K562 (cell line): ENCODE results near the gene TMEM89. TPM values are rescaled to one million over a fixed set of nuclear protein-coding genes. Genes with fewer than 3 reads are reported as not detected.

Experiments
- ATF7 ChIP-seq: fragments of 450-650 bp; IDR thresholded peaks from 2 replicates; pipeline ENCODE4 v1.7.1; 2014; ENCODE audit warnings: mild to moderate bottlenecking, moderate library complexity
- BDP1 ChIP-seq: IDR thresholded peaks from 3 replicates; pipeline ENCODE4 v1.6.1; 2011; ENCODE audit not compliant: insufficient read length, insufficient read depth
- C11orf30 ChIP-seq: fragments of 450-650 bp; IDR thresholded peaks from 2 replicates; pipeline ENCODE4 v1.6.1; 2016; ENCODE audit warnings: low read depth, mild to moderate bottlenecking
- CHD2 ChIP-seq: IDR thresholded peaks from 2 replicates; pipeline ENCODE4 v1.6.1; 2011; ENCODE audit warnings: low read depth, low read length
- CXXC5 ChIP-seq: fragments of 250-450 bp; sonication (Bioruptor Pico); IDR thresholded peaks from 2 replicates; pipeline ENCODE4 v1.8.0; 2022; ENCODE audit warnings: inconsistent platforms, mild to moderate bottlenecking, moderate library complexity
- GABPA ChIP-seq: fragments of 200-800 bp; sonication (Bioruptor generic); conservative IDR thresholded peaks from 2 replicates; pipeline ENCODE4 v1.6.1; 2016; ENCODE audit warnings: low read depth, missing genetic modification characterization, missing compliant biosample characterization
- HNRNPLL ChIP-seq: fragments of 200-400 bp; formaldehyde crosslinking; IDR thresholded peaks from 2 replicates; pipeline ENCODE4 v1.6.1; 2017; ENCODE audit warnings: low read length, low read depth, mild to moderate bottlenecking; ENCODE audit not compliant: poor library complexity, severe bottlenecking
- KHSRP ChIP-seq: fragments of 450-650 bp; IDR thresholded peaks from 2 replicates; pipeline ENCODE4 v1.6.1; 2017
- MAFK ChIP-seq: IDR thresholded peaks from 2 replicates; pipeline ENCODE4 v1.6.1; 2011; ENCODE audit warnings: low read length, improper control_type of control experiment
- NFATC3 ChIP-seq: fragments of 450-650 bp; IDR thresholded peaks from 2 replicates; pipeline ENCODE4 v1.6.1; 2017; ENCODE audit warnings: mild to moderate bottlenecking
- SREBF2 ChIP-seq: sonication (generic); formaldehyde crosslinking; IDR thresholded peaks from 2 replicates; pipeline ENCODE4 v1.4.0; 2020; ENCODE audit warnings: mild to moderate bottlenecking, missing genetic modification reagents
- STAT5A ChIP-seq: IDR thresholded peaks from 2 replicates; pipeline ENCODE4 v1.6.1; 2012; ENCODE audit warnings: low read length, inconsistent platforms, borderline replicate concordance
- ZC3H4 ChIP-seq: sonication (generic); formaldehyde crosslinking; IDR thresholded peaks from 2 replicates; pipeline ENCODE4 v1.9.0; 2021; ENCODE audit warnings: missing genetic modification reagents, borderline replicate concordance
- ZC3H8 ChIP-seq: fragments of 450-650 bp; IDR thresholded peaks from 2 replicates; pipeline ENCODE4 v1.6.1; 2017
- ZNF445 ChIP-seq: fragments of 250-450 bp; sonication (Bioruptor Pico); IDR thresholded peaks from 2 replicates; pipeline ENCODE4 v1.4.0; 2020; ENCODE audit warnings: low read depth, mild to moderate bottlenecking, moderate library complexity
- ZNF551 ChIP-seq: fragments of 250-450 bp; sonication (Bioruptor Pico); IDR thresholded peaks from 2 replicates; pipeline ENCODE4 v1.5.0; 2021; ENCODE audit warnings: mild to moderate bottlenecking, moderate library complexity
- polyA plus RNA-seq, 8 experiments: library from polyadenylated mRNA; depleted of rRNA in 4 of 8; stranded (reverse) in 5 of 8; unstranded in 3 of 8; fragments of >200 nt; fragmentation: Nextera tagmentation in 2 of 8; fragmentation: Illumina TruSeq in 1 of 8; extraction: Ambion mirVana in 2 of 8; extraction: Trizol in 1 of 8; gene quantifications; 2 replicates each; pipeline versions ENCODE4 v1.2.1 to v1.2.3, GENCODE V29; 2011 to 2014; ENCODE audit warnings: inconsistent platforms in 1 of 8, missing spikeins in 1 of 8
- total RNA-seq, 7 experiments: library from RNA; depleted of rRNA in 6 of 7; stranded (reverse); fragments of >200 nt in 6 of 7; fragmentation: Illumina TruSeq in 2 of 7; extraction: Trizol in 2 of 7; gene quantifications; 2 replicates each; pipeline versions ENCODE4 v1.2.1 to v1.2.3, GENCODE V29; 2011 to 2021; ENCODE audit warnings: low replicate concordance in 1 of 7
- TF ChIP-seq, protein P1 (sequence below), 3 experiments: fragments of 200-800 bp in 1 of 3; fragments of 250-450 bp in 1 of 3; fragments of 450-650 bp in 1 of 3; sonication (Bioruptor Pico) in 1 of 3; sonication (Bioruptor generic) in 1 of 3; formaldehyde crosslinking in 1 of 3; IDR thresholded peaks; 2 replicates each; pipeline versions ENCODE4 v1.6.1 to v1.8.0; 2016 to 2022; ENCODE audit warnings: mild to moderate bottlenecking in 2 of 3, missing genetic modification characterization in 2 of 3, missing compliant biosample characterization in 1 of 3, moderate library complexity in 1 of 3
- TF ChIP-seq, protein P2 (sequence below): sonication (generic); formaldehyde crosslinking; IDR thresholded peaks from 2 replicates; pipeline ENCODE4 v1.8.1; 2023; ENCODE audit warnings: missing genetic modification reagents, mild to moderate bottlenecking, borderline replicate concordance
- TF ChIP-seq, protein P3 (sequence below), 2 experiments: fragments of 200-800 bp in 1 of 2; sonication (Bioruptor generic) in 1 of 2; sonication (generic) in 1 of 2; formaldehyde crosslinking in 1 of 2; IDR thresholded peaks in 1 of 2; conservative IDR thresholded peaks in 1 of 2; 2 replicates each; pipeline versions ENCODE4 v1.5.0 to v1.6.1; 2016 to 2020; ENCODE audit warnings: missing compliant biosample characterization in 1 of 2, missing genetic modification characterization in 1 of 2, missing genetic modification reagents in 1 of 2

The TMEM89 gene
- total and polyA plus RNA-seq, 9 of the 15 experiments (the other 6 are each of a cell fraction or from before 2014, with no cell fraction given) = not detected

DNA sequence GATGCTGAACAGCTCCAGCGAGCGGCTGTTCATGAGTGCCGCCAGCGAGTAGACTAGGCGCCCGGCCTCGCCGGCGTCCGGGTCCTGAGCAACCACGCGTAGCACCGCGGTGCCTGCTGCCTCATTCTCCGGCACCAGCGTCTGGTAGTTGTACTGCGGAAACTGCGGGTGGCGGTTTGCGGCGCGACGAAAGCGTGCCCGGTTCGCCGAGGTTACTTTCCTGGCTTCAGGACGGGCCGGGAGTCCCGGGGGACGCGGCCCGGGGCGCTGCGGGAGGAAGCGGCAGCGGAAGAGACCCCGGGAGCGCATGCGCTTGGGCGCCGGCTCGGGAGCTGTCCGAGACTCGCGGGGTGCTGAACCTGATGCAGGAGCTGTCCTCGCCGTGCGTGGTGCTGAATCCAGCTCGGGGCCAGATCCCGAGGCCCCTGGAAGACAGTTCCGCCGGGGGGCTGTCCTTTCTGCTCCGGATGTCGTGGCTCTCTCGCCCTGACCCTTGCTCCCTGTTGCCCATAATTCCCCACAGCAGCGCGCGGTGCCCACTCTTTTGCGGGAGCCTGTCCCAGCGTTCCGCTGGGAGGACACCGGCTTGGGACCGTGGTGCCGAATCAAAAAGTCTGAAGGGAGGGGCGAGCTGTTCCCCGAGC, 40.1 kb upstream of the TMEM89 start (continued):
- TF ChIP-seq, protein P1, sequence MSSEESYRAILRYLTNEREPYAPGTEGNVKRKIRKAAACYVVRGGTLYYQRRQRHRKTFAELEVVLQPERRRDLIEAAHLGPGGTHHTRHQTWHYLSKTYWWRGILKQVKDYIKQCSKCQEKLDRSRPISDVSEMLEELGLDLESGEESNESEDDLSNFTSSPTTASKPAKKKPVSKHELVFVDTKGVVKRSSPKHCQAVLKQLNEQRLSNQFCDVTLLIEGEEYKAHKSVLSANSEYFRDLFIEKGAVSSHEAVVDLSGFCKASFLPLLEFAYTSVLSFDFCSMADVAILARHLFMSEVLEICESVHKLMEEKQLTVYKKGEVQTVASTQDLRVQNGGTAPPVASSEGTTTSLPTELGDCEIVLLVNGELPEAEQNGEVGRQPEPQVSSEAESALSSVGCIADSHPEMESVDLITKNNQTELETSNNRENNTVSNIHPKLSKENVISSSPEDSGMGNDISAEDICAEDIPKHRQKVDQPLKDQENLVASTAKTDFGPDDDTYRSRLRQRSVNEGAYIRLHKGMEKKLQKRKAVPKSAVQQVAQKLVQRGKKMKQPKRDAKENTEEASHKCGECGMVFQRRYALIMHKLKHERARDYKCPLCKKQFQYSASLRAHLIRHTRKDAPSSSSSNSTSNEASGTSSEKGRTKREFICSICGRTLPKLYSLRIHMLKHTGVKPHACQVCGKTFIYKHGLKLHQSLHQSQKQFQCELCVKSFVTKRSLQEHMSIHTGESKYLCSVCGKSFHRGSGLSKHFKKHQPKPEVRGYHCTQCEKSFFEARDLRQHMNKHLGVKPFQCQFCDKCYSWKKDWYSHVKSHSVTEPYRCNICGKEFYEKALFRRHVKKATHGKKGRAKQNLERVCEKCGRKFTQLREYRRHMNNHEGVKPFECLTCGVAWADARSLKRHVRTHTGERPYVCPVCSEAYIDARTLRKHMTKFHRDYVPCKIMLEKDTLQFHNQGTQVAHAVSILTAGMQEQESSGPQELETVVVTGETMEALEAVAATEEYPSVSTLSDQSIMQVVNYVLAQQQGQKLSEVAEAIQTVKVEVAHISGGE (CRISPR knock-in tag; IDR thresholded peaks at IDR 0.05) = peak in 1 of 3 experiments; percentile 81; a peak in 2 of 6 replicates
- TF ChIP-seq C11orf30 (no peak), STAT5A (no peak; the same call in 1 of the 2 replicates), KHSRP (no peak), ZC3H4 (CRISPR knock-in tag) (no peak), CHD2 (no peak), HNRNPLL (peak; percentile 32), ZC3H8 (no peak), ZNF445 (CRISPR knock-in tag) (no peak), CXXC5 (CRISPR knock-in tag) (peak; percentile 91), SREBF2 (peak; percentile 98; the same call in 1 of the 2 replicates), NFATC3 (no peak), GABPA (tag) (no peak; the same call in 1 of the 2 replicates), ATF7 (0 out of 2 replicates have a peak, but pooled peaks have one; percentile 23), MAFK (no peak), ZNF551 (CRISPR knock-in tag) (no peak), BDP1 (no peak)
- TF ChIP-seq, protein P2, sequence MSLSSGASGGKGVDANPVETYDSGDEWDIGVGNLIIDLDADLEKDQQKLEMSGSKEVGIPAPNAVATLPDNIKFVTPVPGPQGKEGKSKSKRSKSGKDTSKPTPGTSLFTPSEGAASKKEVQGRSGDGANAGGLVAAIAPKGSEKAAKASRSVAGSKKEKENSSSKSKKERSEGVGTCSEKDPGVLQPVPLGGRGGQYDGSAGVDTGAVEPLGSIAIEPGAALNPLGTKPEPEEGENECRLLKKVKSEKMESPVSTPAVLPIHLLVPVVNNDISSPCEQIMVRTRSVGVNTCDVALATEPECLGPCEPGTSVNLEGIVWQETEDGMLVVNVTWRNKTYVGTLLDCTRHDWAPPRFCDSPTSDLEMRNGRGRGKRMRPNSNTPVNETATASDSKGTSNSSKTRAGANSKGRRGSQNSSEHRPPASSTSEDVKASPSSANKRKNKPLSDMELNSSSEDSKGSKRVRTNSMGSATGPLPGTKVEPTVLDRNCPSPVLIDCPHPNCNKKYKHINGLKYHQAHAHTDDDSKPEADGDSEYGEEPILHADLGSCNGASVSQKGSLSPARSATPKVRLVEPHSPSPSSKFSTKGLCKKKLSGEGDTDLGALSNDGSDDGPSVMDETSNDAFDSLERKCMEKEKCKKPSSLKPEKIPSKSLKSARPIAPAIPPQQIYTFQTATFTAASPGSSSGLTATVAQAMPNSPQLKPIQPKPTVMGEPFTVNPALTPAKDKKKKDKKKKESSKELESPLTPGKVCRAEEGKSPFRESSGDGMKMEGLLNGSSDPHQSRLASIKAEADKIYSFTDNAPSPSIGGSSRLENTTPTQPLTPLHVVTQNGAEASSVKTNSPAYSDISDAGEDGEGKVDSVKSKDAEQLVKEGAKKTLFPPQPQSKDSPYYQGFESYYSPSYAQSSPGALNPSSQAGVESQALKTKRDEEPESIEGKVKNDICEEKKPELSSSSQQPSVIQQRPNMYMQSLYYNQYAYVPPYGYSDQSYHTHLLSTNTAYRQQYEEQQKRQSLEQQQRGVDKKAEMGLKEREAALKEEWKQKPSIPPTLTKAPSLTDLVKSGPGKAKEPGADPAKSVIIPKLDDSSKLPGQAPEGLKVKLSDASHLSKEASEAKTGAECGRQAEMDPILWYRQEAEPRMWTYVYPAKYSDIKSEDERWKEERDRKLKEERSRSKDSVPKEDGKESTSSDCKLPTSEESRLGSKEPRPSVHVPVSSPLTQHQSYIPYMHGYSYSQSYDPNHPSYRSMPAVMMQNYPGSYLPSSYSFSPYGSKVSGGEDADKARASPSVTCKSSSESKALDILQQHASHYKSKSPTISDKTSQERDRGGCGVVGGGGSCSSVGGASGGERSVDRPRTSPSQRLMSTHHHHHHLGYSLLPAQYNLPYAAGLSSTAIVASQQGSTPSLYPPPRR = peak; percentile 97
- TF ChIP-seq, protein P3, sequence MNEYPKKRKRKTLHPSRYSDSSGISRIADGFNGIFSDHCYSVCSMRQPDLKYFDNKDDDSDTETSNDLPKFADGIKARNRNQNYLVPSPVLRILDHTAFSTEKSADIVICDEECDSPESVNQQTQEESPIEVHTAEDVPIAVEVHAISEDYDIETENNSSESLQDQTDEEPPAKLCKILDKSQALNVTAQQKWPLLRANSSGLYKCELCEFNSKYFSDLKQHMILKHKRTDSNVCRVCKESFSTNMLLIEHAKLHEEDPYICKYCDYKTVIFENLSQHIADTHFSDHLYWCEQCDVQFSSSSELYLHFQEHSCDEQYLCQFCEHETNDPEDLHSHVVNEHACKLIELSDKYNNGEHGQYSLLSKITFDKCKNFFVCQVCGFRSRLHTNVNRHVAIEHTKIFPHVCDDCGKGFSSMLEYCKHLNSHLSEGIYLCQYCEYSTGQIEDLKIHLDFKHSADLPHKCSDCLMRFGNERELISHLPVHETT (CRISPR knock-in tag; conservative IDR thresholded peaks at IDR 0.05 in 1 of 2, IDR thresholded peaks at IDR 0.05 in 1 of 2) = peak; percentile 82 to 98
